Stimulated activated CD4-positive, alpha-beta T cell treated with anti-CD3 and anti-CD28 coated beads, Interleukin-2, amount 100 ng/mL, for 48 hours (primary cell): ENCODE results near the gene EMC1.
"Not testable (repeated sequence)": the region's sequence is repeated elsewhere in the genome, so short reads cannot be mapped to it uniquely, and the experiment has no call there.

Experiments
- DNase-seq, 2 donors: peaks; one replicate each; pipeline ENCODE4 v3.0.0-alpha.2; 2020

EMC1 gene

GRCh38 chr1:19251305-19252196, at the start of gene EMC1, which contains the start of gene MRTO4:
Gene EMC1, minus strand, starts transcription at chr1:19251524. Its CDS starts 15 bp downstream, at chr1:19251509.
Gene MRTO4, plus strand, starts transcription at chr1:19251805. Its CDS starts 31 bp downstream, at chr1:19251836.
- peak; percentile 92 for DNase-seq

GRCh38 chr1:19300211-19300610, 48.9 kb upstream of the EMC1 start:
- no peak for DNase-seq

DNA sequence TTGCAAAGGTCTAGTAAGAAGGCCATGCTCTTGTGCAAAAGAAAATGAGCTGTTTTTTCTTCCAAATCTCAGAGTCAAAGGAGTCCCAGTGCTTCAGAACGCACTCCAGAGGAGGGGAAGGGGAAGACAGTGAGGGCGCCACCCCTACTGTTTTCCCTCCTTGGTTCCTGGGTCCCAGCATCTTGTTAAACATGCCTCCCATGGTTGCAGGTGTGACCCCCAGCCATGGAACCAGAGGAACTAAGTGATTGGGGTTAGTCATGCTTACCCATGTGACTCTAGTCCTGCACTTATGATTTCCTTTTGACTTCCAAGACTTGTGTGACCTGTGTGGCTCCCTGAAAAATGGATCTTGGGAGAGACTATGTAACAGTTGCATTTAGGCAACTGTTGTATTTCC, 43.3 kb upstream of the EMC1 start:
- no peak for DNase-seq

GRCh38 chr1:19289244-19289643, 37.9 kb upstream of the EMC1 start:
- no peak for DNase-seq

DNA sequence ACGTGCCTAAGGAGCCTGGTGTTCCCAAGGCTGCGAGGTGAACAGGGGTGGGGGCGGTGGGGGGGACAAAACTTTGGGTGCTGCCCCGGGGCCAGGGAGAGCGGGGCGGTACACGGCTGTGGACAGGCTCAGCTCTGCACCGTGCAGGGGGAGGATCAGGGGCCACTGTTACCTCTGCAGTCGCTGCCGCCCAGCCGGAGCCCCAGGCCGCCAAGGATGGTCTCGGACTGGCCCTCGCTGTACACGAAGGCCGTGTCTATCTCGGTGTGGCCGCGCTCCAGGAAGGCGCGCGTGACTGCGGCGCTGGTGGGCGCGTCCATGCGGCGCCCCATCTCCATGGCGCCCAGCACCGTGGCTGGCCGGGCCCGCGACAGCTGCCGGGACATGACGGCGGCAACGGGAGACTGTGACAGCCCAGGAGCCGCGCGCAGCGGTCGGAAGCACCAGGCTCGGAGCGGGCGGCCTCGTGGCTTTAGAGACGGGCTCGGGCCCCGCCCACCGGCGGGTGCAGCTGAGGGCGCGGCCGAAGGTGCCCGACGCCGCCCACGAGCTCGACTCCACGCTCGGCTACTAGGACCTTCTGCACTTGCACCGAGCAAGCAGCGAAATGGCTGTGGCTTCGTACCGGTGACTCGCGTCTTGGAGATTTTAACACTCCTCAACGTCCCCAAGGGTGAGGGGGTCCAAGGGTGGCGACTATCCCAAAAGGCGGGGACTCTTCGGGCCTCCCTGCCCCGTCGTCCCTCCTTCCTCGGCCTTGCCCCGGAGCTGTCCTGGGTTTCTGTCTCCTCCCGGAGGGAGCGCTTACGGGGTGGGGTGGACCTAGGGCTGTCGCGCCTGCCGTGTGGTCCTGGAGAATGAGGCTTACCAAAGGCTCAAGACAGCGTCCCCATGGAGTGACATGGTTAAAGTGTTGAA, 37.3 kb upstream of the EMC1 start, which contains the start of gene AKR7A3:
TSS of gene AKR7A3 (minus strand) at position 447 of the 918 bp plus-strand sequence. CDS start at position 386, 61 bp downstream.
- peak; percentile 61 to 66 for DNase-seq

GRCh38 chr1:19287436-19288185, 36.3 kb upstream of the EMC1 start:
- no peak for DNase-seq

DNA sequence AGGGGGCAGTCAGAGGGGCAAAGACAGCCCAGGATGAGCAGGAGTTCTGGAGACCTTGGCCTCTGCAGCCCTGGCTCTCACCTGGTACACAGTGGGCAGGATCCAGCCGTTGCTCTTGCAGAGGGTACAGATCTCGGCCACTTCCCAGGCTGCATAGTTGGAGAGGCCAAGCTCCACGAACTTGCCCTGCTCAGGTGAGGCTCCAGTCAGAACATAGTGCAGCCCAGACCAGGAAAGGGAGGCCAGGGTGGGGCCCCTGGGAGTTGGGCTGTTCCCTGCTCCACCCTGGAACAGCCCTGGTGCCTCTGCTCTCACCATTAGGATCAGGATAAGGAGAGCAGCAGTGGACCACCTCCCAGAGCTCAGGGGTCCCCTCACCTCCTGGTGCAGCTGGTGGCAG, 34.5 kb upstream of the EMC1 start:
- not testable (repeated sequence) for DNase-seq

DNA sequence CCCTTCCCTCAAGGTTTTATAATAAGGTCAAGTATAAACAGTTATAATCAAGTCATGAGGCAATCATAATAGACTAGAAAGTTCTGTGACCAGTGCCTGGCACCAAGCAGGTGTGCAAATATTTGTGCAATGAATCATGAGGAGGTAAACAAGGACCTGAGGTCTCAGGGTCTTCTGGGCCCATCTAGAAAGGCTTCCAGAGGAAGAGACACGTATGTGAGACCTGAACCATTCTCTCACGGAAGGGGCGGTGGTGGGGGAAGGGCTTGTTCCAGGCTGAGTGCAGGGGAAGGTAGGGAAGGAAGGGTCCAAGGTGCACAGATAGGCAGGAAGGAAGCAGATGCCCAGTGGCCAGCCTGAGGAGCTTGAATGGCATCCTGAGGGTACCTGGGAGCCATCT, 34.0 kb upstream of the EMC1 start:
- not testable (repeated sequence) for DNase-seq

GRCh38 chr1:19284881-19285280, 33.6 kb upstream of the EMC1 start:
- no peak for DNase-seq

DNA sequence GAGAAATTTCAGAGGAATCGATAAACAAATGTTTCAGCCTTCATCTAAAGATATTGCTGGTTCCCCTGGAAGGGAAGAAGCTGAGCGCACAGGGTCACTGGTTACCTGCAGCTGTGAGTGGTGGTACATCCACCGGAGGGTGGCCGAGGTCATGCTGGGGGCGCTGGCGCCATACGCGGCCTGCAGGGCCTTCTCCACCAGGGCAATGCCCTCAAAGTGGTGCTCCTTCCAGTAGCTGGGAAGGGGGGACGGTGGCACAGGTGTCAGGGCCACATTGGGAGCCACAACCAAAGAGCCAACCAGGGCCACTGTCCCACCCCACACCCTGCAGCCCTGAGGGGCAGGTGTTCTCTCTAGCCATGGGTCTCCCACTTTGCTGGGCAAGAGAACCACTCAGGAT, 32.6 kb upstream of the EMC1 start:
- DNase-seq: no peak

DNA sequence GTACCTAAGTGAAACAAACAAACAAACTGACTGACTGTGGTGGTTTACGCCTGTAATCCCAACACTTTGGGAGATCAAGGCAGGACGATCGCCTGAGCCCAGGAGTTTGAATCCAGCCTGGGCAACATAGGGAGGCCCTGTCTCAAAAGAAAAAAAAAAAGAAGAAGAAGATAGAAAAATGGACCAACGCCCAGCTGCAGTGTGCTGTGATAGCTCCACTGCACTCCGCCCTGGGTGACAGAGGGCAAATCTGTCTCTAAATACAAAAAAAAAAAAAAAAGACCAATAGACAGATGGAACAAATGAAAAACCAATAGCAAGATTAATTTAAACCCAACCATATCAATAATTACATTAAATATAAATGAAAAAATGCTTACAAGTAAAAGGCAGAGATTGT, 23.3 kb upstream of the EMC1 start:
- DNase-seq: no peak

DNA sequence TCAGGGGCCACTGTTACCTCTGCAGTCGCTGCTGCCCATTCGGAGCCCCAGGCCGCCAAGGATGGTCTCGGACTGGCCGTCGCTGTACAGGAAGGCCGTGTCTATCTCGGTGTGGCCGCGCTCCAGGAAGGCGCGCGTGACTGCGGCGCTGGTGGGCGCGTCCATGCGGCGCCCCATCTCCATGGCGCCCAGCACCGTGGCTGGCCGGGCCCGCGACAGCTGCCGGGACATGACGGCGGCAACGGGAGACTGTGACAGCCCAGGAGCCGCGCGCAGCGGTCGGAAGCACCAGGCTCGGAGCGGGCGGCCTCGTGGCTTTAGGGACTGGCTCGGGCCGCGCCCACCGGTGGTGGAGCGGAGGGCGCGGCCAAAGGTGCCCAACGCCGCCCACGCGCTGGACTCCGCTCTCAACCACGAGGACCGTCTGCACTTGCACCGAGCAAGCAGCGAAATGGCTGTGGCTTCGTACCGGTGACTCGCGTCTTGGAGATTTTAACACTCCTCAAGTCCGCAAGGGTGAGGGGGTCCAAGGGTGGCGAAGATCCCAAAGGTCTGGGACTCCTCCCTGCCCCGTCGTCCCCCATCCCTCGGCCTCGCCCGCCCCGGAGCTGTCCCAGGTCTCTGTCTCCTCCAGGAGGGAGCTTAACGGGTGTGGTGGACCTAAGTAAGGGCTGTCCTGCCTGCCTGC, 22.7 kb upstream of the EMC1 start:
- not testable (repeated sequence) for DNase-seq

DNA sequence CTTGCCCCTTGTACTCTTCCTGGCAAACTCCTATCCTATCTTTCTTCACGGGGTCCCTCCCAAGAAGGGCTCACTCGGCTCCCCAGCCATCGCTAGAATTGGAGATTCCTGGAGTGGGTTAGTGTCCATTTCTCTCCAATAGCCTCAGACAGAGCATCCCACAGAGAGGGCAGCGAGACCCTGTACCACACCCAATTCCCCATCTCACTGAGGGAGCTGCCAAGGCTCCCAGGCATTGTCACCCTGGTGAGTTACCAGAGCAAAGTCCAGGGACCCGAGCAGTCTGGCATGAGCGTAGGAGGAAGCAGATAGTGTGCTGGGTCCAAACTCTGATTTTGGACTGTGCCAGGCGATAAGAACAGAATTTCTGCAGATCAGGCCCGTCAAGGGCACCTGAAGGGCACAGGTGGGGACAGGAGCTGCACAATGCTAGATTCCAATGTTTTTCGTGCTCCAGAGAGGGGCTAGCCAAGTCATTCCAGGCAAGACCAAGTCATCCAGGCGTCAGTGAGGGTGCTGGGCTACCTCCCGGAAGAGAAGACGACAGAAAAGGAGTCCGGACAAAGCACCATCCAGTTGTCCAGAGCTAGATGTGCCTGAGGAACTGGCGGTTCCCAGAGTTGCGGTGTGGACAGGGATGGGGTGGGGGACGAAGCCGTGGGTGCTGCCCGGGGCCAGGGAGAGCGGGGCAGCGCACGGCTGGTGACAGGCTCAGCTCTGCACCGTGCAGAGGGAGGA, 22.0 kb upstream of the EMC1 start:
- no peak for DNase-seq

GRCh38 chr1:19272064-19272463, 20.7 kb upstream of the EMC1 start:
- no peak for DNase-seq

DNA sequence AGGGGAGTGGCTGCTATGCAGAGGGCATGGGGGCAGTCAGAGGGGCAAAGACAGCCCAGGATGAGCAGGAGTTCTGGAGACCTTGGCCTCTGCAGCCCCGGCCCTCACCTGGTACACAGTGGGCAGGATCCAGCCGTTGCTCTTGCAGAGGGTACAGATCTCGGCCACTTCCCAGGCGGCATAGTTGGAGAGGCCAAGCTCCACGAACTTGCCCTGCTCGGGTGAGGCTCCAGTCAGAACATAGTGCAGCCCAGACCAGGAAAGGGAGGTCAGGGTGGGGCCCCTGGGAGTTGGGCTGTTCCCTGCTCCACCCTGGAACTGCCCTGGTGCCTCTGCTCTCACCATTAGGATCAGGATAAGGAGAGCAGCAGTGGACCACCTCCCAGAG, 19.0 kb upstream of the EMC1 start:
- DNase-seq: not testable (repeated sequence)

DNA sequence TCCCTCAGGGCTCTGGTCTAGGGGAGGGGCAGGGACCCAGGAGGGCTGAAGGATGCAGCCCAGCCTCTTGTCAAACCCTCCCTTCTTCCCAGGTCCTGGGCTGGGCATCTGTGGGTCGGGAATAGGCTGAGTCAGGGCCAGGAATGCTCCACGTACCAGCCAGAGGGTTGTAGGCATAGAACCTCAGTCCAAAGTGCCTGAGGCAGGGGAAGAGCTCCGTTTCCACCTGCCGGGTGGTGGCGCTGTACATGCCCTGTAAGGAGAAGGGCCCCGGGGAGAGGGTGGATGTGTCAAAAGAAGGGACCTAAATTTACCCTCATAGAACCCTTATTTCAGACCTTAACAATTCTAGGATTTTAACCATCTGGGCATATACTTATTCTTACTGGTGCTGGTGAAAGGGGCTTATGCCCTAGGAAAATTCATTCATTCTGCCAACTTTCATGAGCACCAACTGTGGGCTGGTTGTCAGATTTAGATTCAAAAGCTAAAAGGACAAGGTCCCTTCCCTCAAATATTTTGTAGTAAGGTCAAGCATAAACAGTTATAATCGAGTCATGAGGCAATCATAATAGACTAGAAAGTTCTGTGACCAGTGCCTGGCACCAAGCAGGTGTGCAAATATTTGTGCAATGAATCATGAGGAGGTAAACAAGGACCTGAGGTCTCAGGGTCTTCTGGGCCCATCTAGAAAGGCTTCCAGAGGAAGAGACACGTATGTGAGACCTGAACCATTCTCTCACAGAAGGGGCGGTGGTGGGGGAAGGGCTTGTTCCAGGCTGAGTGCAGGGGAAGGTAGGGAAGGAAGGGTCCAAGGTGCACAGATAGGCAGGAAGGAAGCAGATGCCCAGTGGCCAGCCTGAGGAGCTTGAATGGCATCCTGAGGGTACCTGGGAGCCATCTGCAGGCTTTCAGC, 18.4 kb upstream of the EMC1 start:
- not testable (repeated sequence) for DNase-seq

GRCh38 chr1:19268445-19268844, 17.1 kb upstream of the EMC1 start:
- DNase-seq: no peak

GRCh38 chr1:19262744-19263143, 11.4 kb upstream of the EMC1 start:
- DNase-seq: no peak

GRCh38 chr1:19262047-19262446, 10.7 kb upstream of the EMC1 start:
- DNase-seq: no peak
